ENCODE measurements around the gene SPAG7.
"Not testable (repeated sequence)": the region's sequence is repeated elsewhere in the genome, so short reads cannot be mapped to it uniquely, and the experiment has no call there.

The SPAG7 gene

GRCh38 chr17:4935650-4936049 lies 32.0 kb downstream of the SPAG7 start:
- no peak for DNase-seq

- DNase-seq = peak; percentile 32
Measured at GRCh38 chr17:4934173-4934979, 33.2 kb downstream of the SPAG7 start.

GRCh38 chr17:4933646-4934045 lies 34.0 kb downstream of the SPAG7 start:
- DNase-seq = no peak

- DNase-seq = no peak
Measured at GRCh38 chr17:4932756-4933155, 34.9 kb downstream of the SPAG7 start.

GRCh38 chr17:4931963-4932362 lies 35.7 kb downstream of the SPAG7 start, which contains the start of gene GP1BA:
TSS of gene GP1BA (plus strand) at chr17:4932277. CDS start at chr17:4932605, 328 bp downstream.
- DNase-seq = no peak

GRCh38 chr17:4928881-4929280 lies 38.7 kb downstream of the SPAG7 start:
- no peak for DNase-seq

- not testable (repeated sequence) for DNase-seq
Measured at GRCh38 chr17:4926577-4927335, 40.9 kb downstream of the SPAG7 start.

- DNase-seq = no peak
Measured at GRCh38 chr17:4921320-4921719, 46.3 kb downstream of the SPAG7 start.

GRCh38 chr17:4920351-4921048 lies 47.1 kb downstream of the SPAG7 start:
- DNase-seq = no peak

GRCh38 chr17:4919511-4920047 lies 48.0 kb downstream of the SPAG7 start:
- DNase-seq = no peak

GRCh38 chr17:4914551-4914950 lies 53.1 kb downstream of the SPAG7 start:
- DNase-seq = not testable (repeated sequence)

GRCh38 chr17:4913994-4914393 lies 53.6 kb downstream of the SPAG7 start:
- DNase-seq = no peak

Measured in activated CD4-positive, alpha-beta T cell treated with anti-CD3 and anti-CD28 coated beads, Interleukin-2, Interleukin-6, amounts not matched to agents 100 ng/mL and 50 ng/mL, durations not matched to agents 16 hours and 8 hours (primary cell).